Dermis microvascular lymphatic vessel endothelial cell (primary cell): ENCODE results near the gene TCF19. TPM values are rescaled to one million over a fixed set of nuclear protein-coding genes. Genes with fewer than 3 reads are reported as not detected.

Experiments
- DNase-seq, 2 donors: peaks; one replicate each; pipeline versions ENCODE4 v3.0.0 to v3.0.0-alpha.2; 2010; ENCODE audit warnings: low read depth in 2 of 2
- total RNA-seq: library from RNA; depleted of rRNA; stranded (reverse); fragments of >200 nt; gene quantifications from 2 replicates; pipeline ENCODE4 v1.2.1, GENCODE V29; 2014

The TCF19 gene
- total RNA-seq, 1 donor from 2014 or later = 21.7 TPM

- DNase-seq = no peak
Observed at GRCh38 chr6:31126396-31127175, 31.8 kb upstream of the TCF19 start.

GRCh38 chr6:31128093-31128676 is 30.2 kb upstream of the TCF19 start:
- DNase-seq = peak in 1 of 2 donors; percentile 50

- no peak for DNase-seq
Observed at GRCh38 chr6:31129130-31129529, 29.3 kb upstream of the TCF19 start.

GRCh38 chr6:31130751-31131150 is 27.6 kb upstream of the TCF19 start:
- DNase-seq = no peak

GRCh38 chr6:31131595-31131994 is 26.8 kb upstream of the TCF19 start:
- DNase-seq = no peak

- DNase-seq = no peak
Observed at GRCh38 chr6:31132806-31133205, 25.6 kb upstream of the TCF19 start.

- DNase-seq = no peak
Observed at GRCh38 chr6:31135710-31136109, 22.7 kb upstream of the TCF19 start.

- DNase-seq = no peak
Observed at GRCh38 chr6:31138982-31139381, 19.4 kb upstream of the TCF19 start, which contains the start of gene PSORS1C2. Gene PSORS1C2 (minus strand): TSS chr6:31139066. CDS start chr6:31139026, 40 bp downstream.

GRCh38 chr6:31139599-31139998 is 18.8 kb upstream of the TCF19 start:
- no peak for DNase-seq

GRCh38 chr6:31140643-31141042 is 17.7 kb upstream of the TCF19 start:
- DNase-seq = no peak

GRCh38 chr6:31142361-31142761 is 16.0 kb upstream of the TCF19 start:
- no peak for DNase-seq

- DNase-seq = peak in 1 of 2 donors; percentile 19
Observed at GRCh38 chr6:31143148-31143547, 15.2 kb upstream of the TCF19 start.

- DNase-seq = no peak
Observed at GRCh38 chr6:31144296-31144969, 14.0 kb upstream of the TCF19 start.

GRCh38 chr6:31144970-31145340 is 13.4 kb upstream of the TCF19 start:
- DNase-seq = no peak

- DNase-seq = no peak
Observed at GRCh38 chr6:31145386-31145785, 13.0 kb upstream of the TCF19 start.

- no peak for DNase-seq
Observed at GRCh38 chr6:31149827-31150447, 8.5 kb upstream of the TCF19 start.

- no peak for DNase-seq
Observed at GRCh38 chr6:31152781-31153180, 5.6 kb upstream of the TCF19 start.

- DNase-seq = no peak
Observed at GRCh38 chr6:31154436-31154835, 4.0 kb upstream of the TCF19 start.

- no peak for DNase-seq
Observed at GRCh38 chr6:31156641-31157040, 1.7 kb upstream of the TCF19 start.

- DNase-seq = no peak
Observed at GRCh38 chr6:31157513-31158139, 763 bp upstream of the TCF19 start, which contains the start of gene CCHCR1. Gene CCHCR1 (minus strand): TSS chr6:31157802. CDS start chr6:31157600, 202 bp downstream.
